ENCODE results near the gene AURKB. TPM values are rescaled to one million over a fixed set of nuclear protein-coding genes. Genes with fewer than 3 reads are reported as not detected.

The AURKB gene
- total and polyA plus RNA-seq, 10 of the 15 experiments (the other 5 are each of a cell fraction or from before 2014, with no cell fraction given): 52.7 to 209 (median 128) TPM

GRCh38 chr17:8223356-8224126 is 13.2 kb upstream of the AURKB start (continued):
- TF ChIP-seq NR2C2 (IDR thresholded peaks at IDR 0.05; ENCODE audit: borderline replicate concordance, control insufficient read depth, insufficient read length, low read depth) (no peak), ZBED1 (IDR thresholded peaks at IDR 0.05; ENCODE audit: borderline replicate concordance) (no peak), SIX5 (IDR thresholded peaks at IDR 0.05; ENCODE audit: low read depth, low read length, severe bottlenecking) (no peak), RUNX3 (IDR thresholded peaks at IDR 0.05; ENCODE audit: low read length) (peak; percentile 29), ZNF622 (IDR thresholded peaks at IDR 0.05) (no peak), MTA3 (IDR thresholded peaks at IDR 0.05; ENCODE audit: borderline replicate concordance, low read length) (no peak), CHD2 (IDR thresholded peaks at IDR 0.05; ENCODE audit: borderline replicate concordance, low read depth, low read length) (no peak), JUND (IDR thresholded peaks at IDR 0.05; ENCODE audit: low read depth, low read length) (no peak), MYC (IDR thresholded peaks at IDR 0.05; ENCODE audit: insufficient read depth, insufficient read length, insufficient replicate concordance, low read length, severe bottlenecking) (peak; percentile 72), TCF7 (IDR thresholded peaks at IDR 0.05; ENCODE audit: borderline replicate concordance) (no peak), NR2C1 (IDR thresholded peaks at IDR 0.05) (no peak), MAX (IDR thresholded peaks at IDR 0.05; ENCODE audit: low read depth, low read length) (peak; percentile 69), SMARCA5 (IDR thresholded peaks at IDR 0.05) (peak; percentile 54; the same call in 1 of the 2 replicates), ATF3 (IDR thresholded peaks at IDR 0.05; ENCODE audit: borderline replicate concordance, extremely low read depth, low read depth, low read length) (0 out of 2 replicates have a peak, but pooled peaks have one; percentile 2), SREBF1 (IDR thresholded peaks at IDR 0.05; ENCODE audit: low read length) (no peak), BACH1 (IDR thresholded peaks at IDR 0.05; ENCODE audit: borderline replicate concordance) (0 out of 2 replicates have a peak, but pooled peaks have one; percentile 11), BHLHE40 (IDR thresholded peaks at IDR 0.05; ENCODE audit: borderline replicate concordance in 1 of 2, low read depth in 2 of 2, low read length in 1 of 2) (peak in 1 of 2 experiments; percentile 3; a peak in 1 of 4 replicates), USF1 (IDR thresholded peaks at IDR 0.05; ENCODE audit: borderline replicate concordance, extremely low read length, insufficient read depth, low read depth, low read length) (peak; percentile 61)
- TF ChIP-seq, protein P1, sequence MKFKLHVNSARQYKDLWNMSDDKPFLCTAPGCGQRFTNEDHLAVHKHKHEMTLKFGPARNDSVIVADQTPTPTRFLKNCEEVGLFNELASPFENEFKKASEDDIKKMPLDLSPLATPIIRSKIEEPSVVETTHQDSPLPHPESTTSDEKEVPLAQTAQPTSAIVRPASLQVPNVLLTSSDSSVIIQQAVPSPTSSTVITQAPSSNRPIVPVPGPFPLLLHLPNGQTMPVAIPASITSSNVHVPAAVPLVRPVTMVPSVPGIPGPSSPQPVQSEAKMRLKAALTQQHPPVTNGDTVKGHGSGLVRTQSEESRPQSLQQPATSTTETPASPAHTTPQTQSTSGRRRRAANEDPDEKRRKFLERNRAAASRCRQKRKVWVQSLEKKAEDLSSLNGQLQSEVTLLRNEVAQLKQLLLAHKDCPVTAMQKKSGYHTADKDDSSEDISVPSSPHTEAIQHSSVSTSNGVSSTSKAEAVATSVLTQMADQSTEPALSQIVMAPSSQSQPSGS (IDR thresholded peaks at IDR 0.05; ENCODE audit: low read length): no peak
- TF ChIP-seq, protein P2, sequence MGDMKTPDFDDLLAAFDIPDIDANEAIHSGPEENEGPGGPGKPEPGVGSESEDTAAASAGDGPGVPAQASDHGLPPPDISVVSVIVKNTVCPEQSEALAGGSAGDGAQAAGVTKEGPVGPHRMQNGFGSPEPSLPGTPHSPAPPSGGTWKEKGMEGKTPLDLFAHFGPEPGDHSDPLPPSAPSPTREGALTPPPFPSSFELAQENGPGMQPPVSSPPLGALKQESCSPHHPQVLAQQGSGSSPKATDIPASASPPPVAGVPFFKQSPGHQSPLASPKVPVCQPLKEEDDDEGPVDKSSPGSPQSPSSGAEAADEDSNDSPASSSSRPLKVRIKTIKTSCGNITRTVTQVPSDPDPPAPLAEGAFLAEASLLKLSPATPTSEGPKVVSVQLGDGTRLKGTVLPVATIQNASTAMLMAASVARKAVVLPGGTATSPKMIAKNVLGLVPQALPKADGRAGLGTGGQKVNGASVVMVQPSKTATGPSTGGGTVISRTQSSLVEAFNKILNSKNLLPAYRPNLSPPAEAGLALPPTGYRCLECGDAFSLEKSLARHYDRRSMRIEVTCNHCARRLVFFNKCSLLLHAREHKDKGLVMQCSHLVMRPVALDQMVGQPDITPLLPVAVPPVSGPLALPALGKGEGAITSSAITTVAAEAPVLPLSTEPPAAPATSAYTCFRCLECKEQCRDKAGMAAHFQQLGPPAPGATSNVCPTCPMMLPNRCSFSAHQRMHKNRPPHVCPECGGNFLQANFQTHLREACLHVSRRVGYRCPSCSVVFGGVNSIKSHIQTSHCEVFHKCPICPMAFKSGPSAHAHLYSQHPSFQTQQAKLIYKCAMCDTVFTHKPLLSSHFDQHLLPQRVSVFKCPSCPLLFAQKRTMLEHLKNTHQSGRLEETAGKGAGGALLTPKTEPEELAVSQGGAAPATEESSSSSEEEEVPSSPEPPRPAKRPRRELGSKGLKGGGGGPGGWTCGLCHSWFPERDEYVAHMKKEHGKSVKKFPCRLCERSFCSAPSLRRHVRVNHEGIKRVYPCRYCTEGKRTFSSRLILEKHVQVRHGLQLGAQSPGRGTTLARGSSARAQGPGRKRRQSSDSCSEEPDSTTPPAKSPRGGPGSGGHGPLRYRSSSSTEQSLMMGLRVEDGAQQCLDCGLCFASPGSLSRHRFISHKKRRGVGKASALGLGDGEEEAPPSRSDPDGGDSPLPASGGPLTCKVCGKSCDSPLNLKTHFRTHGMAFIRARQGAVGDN (IDR thresholded peaks at IDR 0.05): no peak; the same call in none of the 2 replicates
- TF ChIP-seq, protein P3, sequence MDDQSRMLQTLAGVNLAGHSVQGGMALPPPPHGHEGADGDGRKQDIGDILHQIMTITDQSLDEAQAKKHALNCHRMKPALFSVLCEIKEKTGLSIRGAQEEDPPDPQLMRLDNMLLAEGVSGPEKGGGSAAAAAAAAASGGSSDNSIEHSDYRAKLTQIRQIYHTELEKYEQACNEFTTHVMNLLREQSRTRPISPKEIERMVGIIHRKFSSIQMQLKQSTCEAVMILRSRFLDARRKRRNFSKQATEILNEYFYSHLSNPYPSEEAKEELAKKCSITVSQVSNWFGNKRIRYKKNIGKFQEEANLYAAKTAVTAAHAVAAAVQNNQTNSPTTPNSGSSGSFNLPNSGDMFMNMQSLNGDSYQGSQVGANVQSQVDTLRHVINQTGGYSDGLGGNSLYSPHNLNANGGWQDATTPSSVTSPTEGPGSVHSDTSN (IDR thresholded peaks at IDR 0.05; ENCODE audit: insufficient replicate concordance, low read depth, low read length): no peak

Measured in GM12878 (cell line).